Breast epithelium (tissue), 4 donors: ENCODE results near the gene TJP1. TPM values are rescaled to one million over a fixed set of nuclear protein-coding genes. Genes with fewer than 3 reads are reported as not detected.
"Not testable (repeated sequence)": the region's sequence is repeated elsewhere in the genome, so short reads cannot be mapped to it uniquely, and the experiment has no call there.

Source experiments
- DNase-seq, 2 donors: peaks; one replicate each; pipeline ENCODE4 v3.0.0-alpha.2; 2019; ENCODE audit warnings: low spot score in 2 of 2
- H3K27ac ChIP-seq, 2 donors: fragments of 200-600 bp; sonication (generic) in 1 of 2; one replicate each; pipeline ENCODE4 v1.5.1; 2016 to 2019; ENCODE audit warnings: mild to moderate bottlenecking in 1 of 2
- H3K27me3 ChIP-seq, 2 donors: fragments of 200-600 bp; sonication (generic) in 1 of 2; one replicate each; pipeline versions ENCODE4 v1.5.1 to v1.6.0; 2017 to 2019; ENCODE audit warnings: control low read depth in 1 of 2, mild to moderate bottlenecking in 1 of 2
- H3K36me3 ChIP-seq: fragments of 200-600 bp; one replicate; pipeline ENCODE4 v1.5.1; 2019
- H3K4me1 ChIP-seq, 2 donors: fragments of 200-600 bp; sonication (generic); one replicate each; pipeline ENCODE4 v1.5.1; 2016 to 2019; ENCODE audit warnings: control low read depth in 1 of 2
- H3K4me3 ChIP-seq, 3 donors: fragments of 200-600 bp; sonication (generic); 1 replicate in 2 of 3; 2 replicates in 1 of 3; pipeline ENCODE4 v1.5.1; 2016 to 2019; ENCODE audit warnings: mild to moderate bottlenecking in 3 of 3, moderate library complexity in 2 of 3
- H3K9me3 ChIP-seq, 2 donors: fragments of 200-600 bp; sonication (generic) in 1 of 2; one replicate each; pipeline ENCODE4 v1.5.1; 2016 to 2019; ENCODE audit warnings: control low read depth in 1 of 2
- POLR2A ChIP-seq: fragments of 450-650 bp; IDR thresholded peaks from one replicate; pipeline ENCODE4 v1.6.1; 2016; ENCODE audit warnings: antibody characterized with exemption, mild to moderate bottlenecking, moderate library complexity
- POLR2AphosphoS5 ChIP-seq, 3 donors: sonication (generic); formaldehyde crosslinking; IDR thresholded peaks; one replicate each; pipeline ENCODE4 v1.6.1; 2017; ENCODE audit warnings: antibody characterized with exemption in 3 of 3
- intact Hi-C: fragments of 100-400 bp; cut with DNase I; formaldehyde crosslinking; loops from one replicate; pipeline ENCODE4 v1.15.1; 2023; ENCODE audit warnings: low total_unique reads
- total RNA-seq, 3 donors: library from RNA; depleted of rRNA; stranded (reverse); fragments of >200 nt; gene quantifications; one replicate each; pipeline ENCODE4 v1.1.0, GENCODE V29; 2016
- TF ChIP-seq, protein P1 (sequence below), 3 donors: fragments of 450-650 bp; IDR thresholded peaks; one replicate each; pipeline ENCODE4 v1.5.1; 2016 to 2017; ENCODE audit warnings: antibody characterized with exemption in 3 of 3, mild to moderate bottlenecking in 3 of 3, moderate library complexity in 3 of 3

TJP1 gene
- total RNA-seq, 3 donors from 2014 or later: 92.8 to 101 (median 97.2) TPM

DNA sequence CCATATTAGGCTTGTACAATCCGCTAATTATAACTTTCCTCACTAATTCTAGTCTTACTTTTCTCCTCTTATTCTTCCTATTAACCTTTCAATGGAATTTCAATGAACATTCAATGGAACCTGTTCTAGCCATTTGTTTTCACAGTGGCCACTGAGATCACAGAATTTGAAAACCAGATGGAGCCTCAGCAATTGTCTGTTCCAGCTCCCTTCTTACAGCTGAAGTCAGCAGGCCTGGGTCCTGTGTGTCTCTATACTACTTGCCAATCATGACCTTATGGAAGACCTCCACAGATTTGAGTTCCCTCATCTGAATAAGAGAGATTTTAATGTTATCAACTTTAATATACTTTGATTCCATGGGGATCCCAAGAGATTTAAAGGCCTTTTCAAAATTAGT lies 36.6 kb downstream of the TJP1 start:
- Histone ChIP-seq H3K36me3 (no peaks in the 10 kb centered on the region), H3K4me3 (no peak overlapping the region), H3K4me1 (no peaks in the 10 kb centered on the region), H3K27ac (no peak overlapping the region), H3K9me3 (no peaks in the 10 kb centered on the region), H3K27me3 (no peaks in the 10 kb centered on the region)
- DNase-seq: no peak
- intact Hi-C loops: no loop called here
- TF ChIP-seq, protein P1, sequence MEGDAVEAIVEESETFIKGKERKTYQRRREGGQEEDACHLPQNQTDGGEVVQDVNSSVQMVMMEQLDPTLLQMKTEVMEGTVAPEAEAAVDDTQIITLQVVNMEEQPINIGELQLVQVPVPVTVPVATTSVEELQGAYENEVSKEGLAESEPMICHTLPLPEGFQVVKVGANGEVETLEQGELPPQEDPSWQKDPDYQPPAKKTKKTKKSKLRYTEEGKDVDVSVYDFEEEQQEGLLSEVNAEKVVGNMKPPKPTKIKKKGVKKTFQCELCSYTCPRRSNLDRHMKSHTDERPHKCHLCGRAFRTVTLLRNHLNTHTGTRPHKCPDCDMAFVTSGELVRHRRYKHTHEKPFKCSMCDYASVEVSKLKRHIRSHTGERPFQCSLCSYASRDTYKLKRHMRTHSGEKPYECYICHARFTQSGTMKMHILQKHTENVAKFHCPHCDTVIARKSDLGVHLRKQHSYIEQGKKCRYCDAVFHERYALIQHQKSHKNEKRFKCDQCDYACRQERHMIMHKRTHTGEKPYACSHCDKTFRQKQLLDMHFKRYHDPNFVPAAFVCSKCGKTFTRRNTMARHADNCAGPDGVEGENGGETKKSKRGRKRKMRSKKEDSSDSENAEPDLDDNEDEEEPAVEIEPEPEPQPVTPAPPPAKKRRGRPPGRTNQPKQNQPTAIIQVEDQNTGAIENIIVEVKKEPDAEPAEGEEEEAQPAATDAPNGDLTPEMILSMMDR (IDR thresholded peaks at IDR 0.05): no peak
- no peak for TF ChIP-seq POLR2AphosphoS5 (IDR thresholded peaks at IDR 0.05)
- TF ChIP-seq POLR2A: no peak

DNA sequence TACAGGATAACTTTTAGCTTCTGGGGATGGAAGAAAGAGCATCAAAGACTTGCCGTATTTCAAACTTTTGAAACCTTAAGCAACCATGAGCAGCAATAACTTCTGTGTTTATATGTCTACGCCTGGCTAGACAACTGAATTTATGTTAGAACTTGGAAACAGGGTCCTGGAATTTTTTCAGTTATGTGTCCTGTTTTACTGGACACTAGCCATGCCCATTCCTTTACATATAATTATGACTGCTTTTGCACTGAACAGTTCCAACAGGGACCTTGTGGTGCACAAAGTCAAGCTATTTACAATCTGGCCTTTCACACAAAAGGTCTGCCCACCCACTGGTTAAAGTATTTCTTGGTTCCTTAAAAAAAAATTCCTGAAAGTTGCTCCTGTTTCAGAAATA lies 37.1 kb downstream of the TJP1 start:
- Histone ChIP-seq H3K27me3 (no peaks in the 10 kb centered on the region), H3K27ac (no peak overlapping the region), H3K36me3 (no peaks in the 10 kb centered on the region), H3K4me1 (no peaks in the 10 kb centered on the region), H3K4me3 (no peak overlapping the region), H3K9me3 (no peaks in the 10 kb centered on the region)
- no peak for TF ChIP-seq POLR2A
- TF ChIP-seq POLR2AphosphoS5 (IDR thresholded peaks at IDR 0.05): no peak
- TF ChIP-seq, protein P1 (IDR thresholded peaks at IDR 0.05): no peak
- intact Hi-C loops: no loop called here
- no peak for DNase-seq

DNA sequence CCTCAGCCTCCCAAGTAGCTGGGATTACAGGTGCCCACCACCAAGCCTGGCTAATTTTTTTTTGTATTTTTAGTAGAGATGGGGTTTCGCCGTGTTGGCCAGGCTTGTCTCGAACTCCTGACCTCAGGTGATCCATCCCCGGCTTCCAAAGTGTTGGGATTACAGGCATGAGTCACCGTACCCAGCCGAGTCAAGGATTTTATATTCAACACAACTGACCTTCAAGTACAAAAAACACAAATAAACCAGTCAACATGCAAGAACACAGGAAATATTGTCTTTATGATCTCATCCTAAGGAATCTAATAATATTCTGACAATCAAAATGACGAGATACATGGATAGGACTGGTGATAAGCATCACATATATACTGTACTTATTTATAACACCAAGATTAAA lies 37.9 kb downstream of the TJP1 start:
- no peak for DNase-seq
- Histone ChIP-seq H3K4me3 (no peak overlapping the region), H3K9me3 (no peaks in the 10 kb centered on the region), H3K27me3 (no peaks in the 10 kb centered on the region), H3K4me1 (no peaks in the 10 kb centered on the region), H3K27ac (no peak overlapping the region), H3K36me3 (no peaks in the 10 kb centered on the region)
- TF ChIP-seq POLR2AphosphoS5 (IDR thresholded peaks at IDR 0.05): no peak
- TF ChIP-seq POLR2A: no peak
- TF ChIP-seq, protein P1 (IDR thresholded peaks at IDR 0.05): no peak
- intact Hi-C loops: no loop called here

DNA sequence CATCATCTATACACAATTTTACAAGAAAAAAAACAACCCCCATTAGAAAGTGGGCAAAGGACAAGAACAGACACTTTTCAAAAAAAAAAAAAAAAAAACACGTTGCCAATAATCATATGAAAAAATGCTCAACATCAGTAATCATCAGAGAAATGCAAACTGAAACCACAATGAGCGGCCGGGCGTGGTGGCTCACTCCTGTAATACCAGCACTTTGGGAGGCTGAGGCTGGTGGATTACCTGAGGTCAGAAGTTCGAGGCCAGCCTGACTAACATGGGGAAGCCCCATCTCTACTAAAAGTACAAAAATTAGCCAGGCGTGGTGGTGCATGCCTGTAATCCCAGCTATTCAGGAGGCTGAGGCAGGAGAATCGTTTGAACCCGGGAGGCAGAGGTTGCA lies 39.5 kb downstream of the TJP1 start:
- intact Hi-C loops, H3K27me3 ChIP-seq, H3K9me3 ChIP-seq, H3K27ac ChIP-seq, H3K36me3 ChIP-seq, H3K4me3 ChIP-seq, H3K4me1 ChIP-seq, DNase-seq: not testable (repeated sequence)

DNA sequence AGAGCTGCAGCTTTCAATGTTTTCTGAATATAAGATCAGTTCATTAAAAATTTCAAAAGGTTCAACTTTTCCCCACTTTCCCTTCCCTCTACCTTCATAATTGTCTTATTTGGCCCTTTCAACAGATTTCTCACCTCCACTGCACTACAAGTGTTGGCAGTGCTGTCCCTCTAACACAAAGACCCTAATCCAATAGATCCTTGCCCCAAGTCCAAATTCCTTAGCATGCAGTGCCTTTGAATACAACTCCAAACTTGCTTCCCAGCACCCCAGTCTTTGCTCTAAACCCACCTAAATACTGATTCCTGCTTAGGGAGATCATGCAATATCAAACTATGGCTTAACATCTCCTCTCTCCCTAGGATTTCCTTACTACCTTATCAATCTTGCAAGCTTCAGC lies 43.9 kb downstream of the TJP1 start:
- intact Hi-C loops: no loop called here

More for the DNA sequence above, 43.9 kb downstream of the TJP1 start:
- no peaks in the 10 kb centered on the region for H3K4me1 ChIP-seq
- no peak overlapping the region for H3K4me3 ChIP-seq
- H3K9me3 ChIP-seq: no peaks in the 10 kb centered on the region
- TF ChIP-seq POLR2A: no peak
- TF ChIP-seq, protein P1 (IDR thresholded peaks at IDR 0.05): no peak
- no peak for TF ChIP-seq POLR2AphosphoS5 (IDR thresholded peaks at IDR 0.05)
- DNase-seq: no peak
- H3K27ac ChIP-seq: no peak overlapping the region
- H3K36me3 ChIP-seq: no peaks in the 10 kb centered on the region
- no peaks in the 10 kb centered on the region for H3K27me3 ChIP-seq
